ENCODE data around the gene TAGAP. TPM values are rescaled to one million over a fixed set of nuclear protein-coding genes. Genes with fewer than 3 reads are reported as not detected.
"Not testable (repeated sequence)": the region's sequence is repeated elsewhere in the genome, so short reads cannot be mapped to it uniquely, and the experiment has no call there.

Gene TAGAP
- total RNA-seq, 1 donor from 2014 or later, result 0.92 TPM

GRCh38 chr6:159043947-159044346 lies 844 bp downstream of the TAGAP start:
- ATAC-seq, result no peak

GRCh38 chr6:159043251-159043650 lies 1.5 kb downstream of the TAGAP start:
- ATAC-seq, result no peak

- ATAC-seq, result no peak
Observed at GRCh38 chr6:159042826-159043181, 2.0 kb downstream of the TAGAP start.

GRCh38 chr6:159042003-159042825 lies 2.6 kb downstream of the TAGAP start:
- peak; percentile 70 for ATAC-seq

DNA sequence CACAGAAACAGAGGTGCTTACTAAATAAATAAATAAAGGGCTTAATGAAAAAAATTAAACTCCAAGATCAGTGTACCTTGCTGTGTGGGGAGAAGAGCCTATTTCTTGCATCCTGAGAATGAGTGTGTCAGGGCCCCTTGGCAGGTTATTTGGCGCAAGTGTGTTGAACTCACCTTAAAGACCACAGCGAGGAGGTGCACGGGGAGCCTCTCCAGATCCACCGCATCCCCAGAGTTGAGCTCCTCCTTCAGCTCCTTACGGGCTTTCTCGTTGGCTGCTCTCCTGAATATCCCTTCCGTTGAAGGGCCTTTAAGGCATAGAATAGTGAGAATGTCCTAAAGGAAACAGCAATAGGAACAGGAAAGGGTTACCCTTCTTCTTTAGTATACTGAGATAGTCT lies 3.6 kb downstream of the TAGAP start:
- no peak for ATAC-seq

- ATAC-seq, result no peak
Observed at GRCh38 chr6:159039885-159040258, 4.9 kb downstream of the TAGAP start.

DNA sequence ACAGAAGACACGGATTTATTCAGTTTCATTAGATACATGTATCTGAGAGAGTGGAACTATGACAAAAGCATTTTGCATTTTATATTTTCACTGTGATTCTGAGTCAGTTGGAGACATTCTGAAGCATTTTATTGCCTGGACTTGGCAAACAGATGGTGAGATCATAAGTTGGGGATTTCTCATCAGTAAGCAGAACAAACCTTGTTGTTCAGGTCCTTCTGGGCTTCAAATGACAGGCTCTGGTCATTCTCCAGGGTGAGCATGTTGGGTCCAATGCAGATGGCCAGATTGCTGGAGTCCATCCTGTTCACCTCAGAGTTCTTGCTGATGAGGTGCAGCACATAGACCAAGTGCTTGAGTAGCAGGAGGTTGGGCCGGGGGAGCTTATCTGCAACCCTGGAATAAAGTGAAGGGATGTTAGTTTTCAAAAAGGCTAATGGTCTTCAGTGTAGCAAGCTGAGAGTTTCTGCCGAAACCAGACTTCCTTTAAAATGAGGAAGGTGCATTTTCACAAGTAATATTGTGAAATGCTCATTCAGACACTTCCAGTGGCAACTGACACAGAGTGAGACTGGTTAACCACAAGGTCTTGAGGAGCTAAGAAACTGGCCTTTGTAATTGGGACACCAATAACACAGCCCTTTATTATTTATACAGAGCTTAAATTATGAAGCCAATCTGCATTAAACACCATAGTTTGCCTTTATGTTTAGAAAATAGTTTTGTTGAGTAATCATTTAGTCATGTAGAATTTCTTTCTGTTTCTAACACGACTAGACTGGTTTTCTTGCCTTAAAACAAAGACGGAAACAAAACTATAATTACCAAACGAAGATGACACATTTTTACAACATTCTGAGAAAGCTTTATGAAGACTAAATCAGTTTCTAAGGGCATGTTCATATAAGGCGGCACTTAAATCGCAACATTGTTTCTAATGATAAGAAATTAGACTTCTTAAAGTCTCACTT lies 5.6 kb downstream of the TAGAP start:
- ATAC-seq, result peak; percentile 87

GRCh38 chr6:159038318-159038717 lies 6.5 kb downstream of the TAGAP start:
- not testable (repeated sequence) for ATAC-seq

GRCh38 chr6:159037756-159038290 lies 7.0 kb downstream of the TAGAP start:
- ATAC-seq, result no peak

- ATAC-seq, result no peak
Observed at GRCh38 chr6:159036673-159037072, 8.1 kb downstream of the TAGAP start.

GRCh38 chr6:159035891-159036290 lies 8.9 kb downstream of the TAGAP start:
- ATAC-seq, result no peak

DNA sequence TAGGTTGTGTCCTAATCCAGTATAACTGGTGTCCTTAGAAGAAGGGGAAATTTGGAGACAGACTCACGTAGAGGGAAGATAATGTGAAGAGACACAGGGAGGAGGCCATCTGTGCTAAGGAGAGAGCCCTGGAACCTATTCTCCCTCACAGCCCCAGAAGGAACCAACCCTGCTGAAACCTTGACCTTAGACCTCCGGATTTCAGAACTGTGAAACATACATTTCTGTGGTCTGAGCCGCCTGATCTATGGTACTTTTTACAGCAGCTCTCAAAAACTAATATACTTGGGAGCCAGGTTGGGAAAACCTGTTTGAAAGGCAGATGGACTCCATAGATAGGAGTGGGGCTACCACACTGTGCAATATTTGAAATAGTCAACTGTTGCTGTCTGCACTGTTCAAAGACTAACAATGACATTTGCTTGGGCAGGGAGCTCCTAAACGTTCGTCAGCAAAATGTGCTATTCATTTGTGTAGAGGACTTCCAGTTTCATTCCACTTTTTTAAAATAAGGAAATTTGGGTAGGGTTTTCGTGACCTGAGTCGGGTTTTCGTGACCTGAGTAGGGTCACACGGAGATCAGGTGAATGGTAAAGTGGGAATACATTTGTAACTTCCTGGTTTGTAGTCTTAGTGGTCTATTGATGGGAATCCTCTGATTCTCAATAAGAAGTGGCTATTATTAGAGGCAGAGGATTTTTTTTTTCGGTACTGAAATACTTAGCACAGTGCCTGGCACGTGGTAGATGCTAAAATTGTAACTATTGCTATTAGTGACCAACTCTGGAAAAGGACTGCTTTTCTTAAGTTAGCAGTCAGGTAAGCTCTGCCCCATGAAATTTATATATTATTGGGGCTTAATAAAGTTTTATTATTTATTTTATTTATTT lies 11.4 kb downstream of the TAGAP start:
- no peak for ATAC-seq

- no peak for ATAC-seq
Observed at GRCh38 chr6:159031846-159032245, 12.9 kb downstream of the TAGAP start.

DNA sequence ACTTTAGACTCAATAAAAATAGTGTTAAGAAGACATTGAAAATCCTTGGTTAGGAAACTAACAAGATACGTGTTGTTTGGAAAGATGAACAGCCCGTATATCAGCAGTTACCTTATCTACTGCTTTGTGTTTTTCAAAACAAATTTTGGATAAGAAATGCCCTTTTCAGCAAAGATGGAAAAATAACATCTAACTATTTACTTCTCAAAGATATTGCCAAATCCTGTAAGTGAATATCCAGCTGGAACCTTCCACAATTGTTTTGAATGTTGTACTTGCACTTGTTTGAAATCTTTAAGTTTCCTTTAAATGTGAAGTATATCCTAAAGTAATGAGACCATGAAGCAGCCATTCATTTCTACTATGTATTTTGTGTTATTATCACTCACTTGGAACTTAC lies 14.6 kb downstream of the TAGAP start:
- ATAC-seq, result no peak

DNA sequence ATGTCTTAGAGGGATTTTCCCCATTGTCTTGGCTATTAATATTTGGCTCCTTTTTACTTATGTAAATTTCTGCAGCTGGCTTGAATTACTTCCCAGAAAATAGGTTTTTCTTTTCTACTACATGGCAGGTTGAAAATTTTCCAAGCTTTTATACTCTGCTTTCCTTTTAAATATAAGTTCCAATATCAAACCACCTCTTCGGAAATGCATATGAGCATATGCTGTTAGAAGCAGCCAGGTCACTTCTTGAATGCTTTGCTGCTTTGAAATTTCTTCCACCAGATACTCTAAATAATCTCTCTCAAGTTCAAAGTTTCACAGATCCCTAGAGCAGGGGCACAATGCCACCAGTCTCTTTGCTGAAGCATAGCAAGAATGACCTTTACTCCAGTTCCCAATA lies 19.6 kb downstream of the TAGAP start:
- not testable (repeated sequence) for ATAC-seq

DNA sequence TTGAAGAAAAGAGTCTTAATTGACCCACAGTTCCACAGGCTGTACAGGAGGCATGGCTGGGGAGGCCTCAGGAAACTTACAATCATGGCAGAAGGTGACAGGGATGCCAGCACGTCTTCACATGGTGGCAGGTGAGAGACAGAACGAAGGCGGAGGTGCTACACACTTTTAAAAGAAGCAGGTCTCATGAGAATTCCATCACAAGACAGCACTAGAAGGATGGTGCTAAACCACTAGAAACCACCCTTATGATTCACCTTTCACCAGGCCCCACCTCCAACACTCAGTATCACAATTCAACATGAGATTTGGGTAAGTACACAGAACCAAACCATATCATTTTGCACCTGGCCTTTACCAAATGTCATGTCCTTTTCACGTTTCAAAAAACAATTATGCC lies 20.9 kb downstream of the TAGAP start:
- ATAC-seq, result no peak

DNA sequence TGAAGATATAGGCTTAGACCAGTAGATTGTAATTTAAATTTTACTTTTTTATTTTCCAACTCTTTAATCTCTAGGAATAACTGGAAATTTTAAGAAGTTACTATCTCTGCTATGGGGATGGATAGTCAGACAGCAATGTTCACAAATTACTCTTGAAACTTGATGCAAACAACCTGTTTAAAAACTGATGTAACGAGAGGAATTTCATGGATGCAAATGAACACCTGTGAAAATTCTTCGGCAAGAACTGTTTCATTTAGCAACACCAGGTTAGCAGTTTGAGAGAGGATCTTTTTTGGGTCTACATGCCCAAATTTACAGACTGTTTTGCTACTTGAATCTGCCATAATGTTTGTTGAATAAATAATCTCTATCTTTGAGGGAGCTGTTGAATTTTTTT lies 24.8 kb downstream of the TAGAP start:
- no peak for ATAC-seq

GRCh38 chr6:159017757-159018559 lies 26.8 kb downstream of the TAGAP start:
- ATAC-seq, result no peak

GRCh38 chr6:159014406-159014805 lies 30.4 kb downstream of the TAGAP start:
- ATAC-seq, result no peak

DNA sequence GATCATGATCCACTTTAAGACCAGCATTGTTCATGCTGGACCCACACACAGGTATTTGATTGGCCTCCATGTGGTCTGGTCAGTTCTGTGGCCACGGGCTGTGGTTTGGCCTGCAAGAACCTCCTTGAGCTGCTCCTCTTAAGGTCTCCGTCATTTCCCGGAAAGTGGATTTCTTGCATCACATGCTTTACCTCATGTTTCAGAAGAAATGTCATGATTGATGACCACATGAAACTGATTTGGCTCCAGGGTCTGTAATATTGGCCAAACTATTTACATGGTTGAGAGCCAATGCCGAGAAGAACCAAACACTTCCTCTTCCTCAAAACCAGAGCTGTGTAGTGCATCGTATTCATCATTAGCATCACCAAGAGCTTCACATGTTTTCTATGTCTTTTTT lies 31.6 kb downstream of the TAGAP start:
- peak; percentile 31 for ATAC-seq

- no peak for ATAC-seq
Observed at GRCh38 chr6:159012201-159012600, 32.6 kb downstream of the TAGAP start.
